SK-N-SH (cell line): Measurements from ENCODE around the gene PSD. TPM values are rescaled to one million over a fixed set of nuclear protein-coding genes. Genes with fewer than 3 reads are reported as not detected.

ENCODE experiments used
- CTCF ChIA-PET: fragments of 300-600, 350-600 bp; formaldehyde crosslinking; extraction: SDS; loops from one replicate; lab custom pipeline; 2021; lab: Yijun Ruan, JAX
- POLR2A ChIA-PET: fragments of 350-600 bp; sonication (Branson Sonifier 250); formaldehyde crosslinking; extraction: SDS; loops from one replicate; lab custom pipeline; 2020; ENCODE audit warnings: antibody characterized with exemption, inconsistent platforms; lab: Yijun Ruan, JAX
- DNase-seq: peaks from one replicate; pipeline ENCODE4 v3.0.0; 2012
- H2AFZ ChIP-seq: fragments of 200-600 bp; sonication (generic); 2 replicates; pipeline ENCODE4 v1.8.1; 2016; ENCODE audit warnings: antibody characterized with exemption, mild to moderate bottlenecking, low read depth
- H3F3A ChIP-seq: fragments of 200-600 bp; sonication (generic); replicated peaks from 2 replicates; pipeline ENCODE3; 2016; ENCODE audit warnings: antibody characterized with exemption, mild to moderate bottlenecking; ENCODE audit not compliant: insufficient read depth
- H3K27ac ChIP-seq, 2 experiments: fragments of 200-500 bp in 1 of 2; fragments of 200-600 bp in 1 of 2; sonication (Bioruptor generic) in 1 of 2; sonication (generic), shearing (Covaris generic) in 1 of 2; 2 replicates each; pipeline versions ENCODE4 v1.5.1 to v1.6.1; 2014 to 2016; ENCODE audit warnings: low read depth in 2 of 2, inconsistent platforms in 1 of 2, low read length in 1 of 2, mild to moderate bottlenecking in 1 of 2, mixed read lengths in 1 of 2
- H3K27me3 ChIP-seq: fragments of 200-600 bp; sonication (generic), shearing (Covaris generic); 2 replicates; pipeline ENCODE4 v1.6.1; 2016; ENCODE audit warnings: mixed run types; ENCODE audit not compliant: insufficient read depth
- H3K36me3 ChIP-seq, 2 experiments: fragments of 200-500 bp in 1 of 2; fragments of 200-600 bp in 1 of 2; sonication (Bioruptor generic) in 1 of 2; sonication (generic) in 1 of 2; replicated peaks in 1 of 2; 2 replicates each; pipeline versions ENCODE3 to v1.5.1; 2014 to 2016; ENCODE audit warnings: low read length in 1 of 2, mild to moderate bottlenecking in 1 of 2; ENCODE audit not compliant: insufficient read depth in 2 of 2, control insufficient read depth in 1 of 2
- H3K4me1 ChIP-seq, 2 experiments: fragments of 200-500 bp in 1 of 2; fragments of 200-600 bp in 1 of 2; sonication (Bioruptor generic) in 1 of 2; sonication (generic), shearing (Covaris generic) in 1 of 2; 2 replicates each; pipeline versions ENCODE4 v1.5.1 to v1.6.1; 2014 to 2016; ENCODE audit warnings: low read depth in 1 of 2, low read length in 1 of 2, mixed run types in 1 of 2; ENCODE audit not compliant: insufficient read depth in 2 of 2, control insufficient read depth in 1 of 2
- H3K4me2 ChIP-seq: fragments of 200-600 bp; sonication (generic), shearing (Covaris generic); 2 replicates; pipeline ENCODE4 v1.6.1; 2017; ENCODE audit warnings: mixed run types
- H3K4me3 ChIP-seq, 2 experiments: fragments of 200-500 bp in 1 of 2; fragments of 200-600 bp in 1 of 2; sonication (Bioruptor generic) in 1 of 2; sonication (generic), shearing (Covaris generic) in 1 of 2; 2 replicates each; pipeline versions ENCODE4 v1.5.1 to v1.8.1; 2014 to 2016; ENCODE audit warnings: low read depth in 2 of 2, inconsistent platforms in 1 of 2, low read length in 1 of 2, mild to moderate bottlenecking in 1 of 2, mixed read lengths in 1 of 2, moderate library complexity in 1 of 2
- H3K79me2 ChIP-seq: fragments of 200-600 bp; sonication (generic); 2 replicates; pipeline ENCODE4 v1.8.1; 2017; ENCODE audit warnings: mild to moderate bottlenecking; ENCODE audit not compliant: insufficient read depth
- H3K9ac ChIP-seq: fragments of 200-600 bp; sonication (generic); 2 replicates; pipeline ENCODE4 v1.6.1; 2017; ENCODE audit warnings: mixed run types
- H3K9me2 ChIP-seq: fragments of 200-600 bp; sonication (generic); 2 replicates; pipeline ENCODE4 v1.6.1; 2017; ENCODE audit warnings: mixed run types
- H3K9me3 ChIP-seq: fragments of 200-600 bp; sonication (generic); 2 replicates; pipeline ENCODE4 v1.6.1; 2017; ENCODE audit warnings: mixed run types, mild to moderate bottlenecking, moderate library complexity
- H4K20me1 ChIP-seq: fragments of 200-600 bp; sonication (generic); 2 replicates; pipeline ENCODE4 v1.6.1; 2017; ENCODE audit warnings: mild to moderate bottlenecking, mixed run types; ENCODE audit not compliant: insufficient read depth
- EP300 ChIP-seq, 2 experiments: IDR thresholded peaks; 2 replicates each; pipeline versions ENCODE4 v1.4.0 to v1.6.1; 2012; ENCODE audit warnings: borderline replicate concordance in 1 of 2, low read depth in 1 of 2, low read length in 1 of 2
- GABPA ChIP-seq: IDR thresholded peaks from 2 replicates; pipeline ENCODE4 v1.4.0; 2012; ENCODE audit warnings: low read depth, mild to moderate bottlenecking
- IRF3 ChIP-seq: fragments of 150-350 bp; IDR thresholded peaks from 2 replicates; pipeline ENCODE4 v1.6.1; 2016; ENCODE audit warnings: mild to moderate bottlenecking, low read depth, low read length
- MAX ChIP-seq: IDR thresholded peaks from 2 replicates; pipeline ENCODE4 v1.4.0; 2012; ENCODE audit warnings: low read depth
- MXI1 ChIP-seq: IDR thresholded peaks from 2 replicates; pipeline ENCODE4 v1.6.1; 2012; ENCODE audit warnings: mild to moderate bottlenecking, low read depth, low read length, improper control_type of control experiment
- NRF1 ChIP-seq: IDR thresholded peaks from 2 replicates; pipeline ENCODE4 v1.6.1; 2012; ENCODE audit warnings: low read depth, mild to moderate bottlenecking, low read length
- POLR2AphosphoS5 ChIP-seq: IDR thresholded peaks from 2 replicates; pipeline ENCODE4 v1.6.1; 2012; ENCODE audit warnings: low read depth, low read length
- RCOR1 ChIP-seq: fragments of 150-350 bp; IDR thresholded peaks from 2 replicates; pipeline ENCODE4 v1.6.1; 2017; ENCODE audit warnings: antibody characterized with exemption, low read length
- REST ChIP-seq: IDR thresholded peaks from 2 replicates; pipeline ENCODE4 v1.6.1; 2012; ENCODE audit warnings: mild to moderate bottlenecking, low read depth, low read length, moderate library complexity
- SIN3A ChIP-seq: IDR thresholded peaks from 2 replicates; pipeline ENCODE4 v1.6.1; 2012; ENCODE audit warnings: low read depth, mild to moderate bottlenecking, low read length, moderate library complexity, borderline replicate concordance
- TAF1 ChIP-seq: IDR thresholded peaks from 2 replicates; pipeline ENCODE4 v1.6.1; 2012; ENCODE audit warnings: low read depth, mild to moderate bottlenecking, low read length, moderate library complexity, borderline replicate concordance
- TEAD4 ChIP-seq: IDR thresholded peaks from 2 replicates; pipeline ENCODE4 v1.4.0; 2012; ENCODE audit warnings: mild to moderate bottlenecking, borderline replicate concordance; ENCODE audit not compliant: insufficient read depth
- USF2 ChIP-seq: fragments of 150-350 bp; IDR thresholded peaks from 2 replicates; pipeline ENCODE4 v1.6.1; 2017; ENCODE audit warnings: antibody characterized with exemption, low read length, low read depth, borderline replicate concordance
- ZBTB33 ChIP-seq: IDR thresholded peaks from 2 replicates; pipeline ENCODE4 v1.4.0; 2012; ENCODE audit warnings: low read depth, borderline replicate concordance
- WGBS: methylation state at CpG from one replicate; pipeline ENCODE4 v1.1.6; 2017; ENCODE audit warnings: low lambda C conversion rate; 5-methylcytosine and 5-hydroxymethylcytosine counted together
- polyA plus RNA-seq, 3 experiments: library from polyadenylated mRNA; depleted of rRNA; stranded (reverse); fragments of >200 nt; gene quantifications; 2 replicates each; pipeline ENCODE4 v1.2.3, GENCODE V29; 2012

The PSD gene
- polyA plus RNA-seq, 1 of the 3 experiments (the other 2 are of a cell fraction): 0.97 TPM

- Histone ChIP-seq H4K20me1 (no peaks in the 10 kb centered on the region), H3K4me2 (peak overlapping the region; percentile 80), H3K27ac (peak overlapping the region in 1 of 2 experiments; percentile 66; a peak in 2 of 4 replicates), H3K79me2 (no peaks in the 10 kb centered on the region), H3K4me3 (peak overlapping the region; percentile 62 to 71), H3F3A (peaks cover 15% of the 10 kb centered on the region), H3K9me2 (no peaks in the 10 kb centered on the region), H3K9ac (peak overlapping the region; percentile 49; the same call in 1 of the 2 replicates), H3K36me3 (no peaks in the 10 kb centered on the region), H2AFZ (peak overlapping the region; percentile 96), H3K4me1 (peaks cover 0 to 10% of the 10 kb centered on the region in 2 experiments; a peak in 2 of 4 replicates), H3K27me3 (no peaks in the 10 kb centered on the region), H3K9me3 (no peaks in the 10 kb centered on the region)
- WGBS: 0% methylated on average over 6 of the region's 104 CpGs
- POLR2A ChIA-PET: interaction anchor here (0.6 to 4.3 kb wide), 9 partner anchors 10 to 135 kb away, joined by 3 to 27 read pairs (median 4); partner anchors contain the start of genes CUEDC2 and FBXL15
- CTCF ChIA-PET: interaction anchor here (0.8 to 5.3 kb wide), 14 partner anchors 8 to 133 kb away, joined by 3 to 25 read pairs (median 4); partner anchors contain the start of genes CUEDC2, FBXL15 and SUFU
- peak; percentile 95 for DNase-seq
- TF ChIP-seq TEAD4 (no peak), IRF3 (no peak), EP300 (IDR thresholded peaks at IDR 0.05; ENCODE audit: borderline replicate concordance in 1 of 2, low read depth in 1 of 2, low read length in 1 of 2) (no peak), GABPA (no peak), MAX (peak; percentile 86), USF2 (no peak), POLR2AphosphoS5 (peak; percentile 49; the same call in 1 of the 2 replicates), SIN3A (peak; percentile 26; the same call in 1 of the 2 replicates), MXI1 (peak; percentile 96), RCOR1 (no peak), ZBTB33 (no peak), REST (no peak), NRF1 (peak; percentile 64), TAF1 (0 out of 2 replicates have a peak, but pooled peaks have one; percentile 16)
These were observed 32.0 kb upstream of the PSD start for GRCh38 chr10:102450374-102451104.
